K562 (cell line): Measurements from ENCODE around the gene NEK2. TPM values are rescaled to one million over a fixed set of nuclear protein-coding genes. Genes with fewer than 3 reads are reported as not detected.

Experiments
- ATAC-seq: fragments of 200-7000 bp; cut with Tn5 transposase; 3 replicates; pipeline ENCODE4 v1.9.1; 2020; ENCODE audit warnings: moderate library complexity
- BruUV-seq: library from RNA; stranded (reverse); fragments of 400-500 nt; replicated peaks from 2 replicates; lab custom pipeline; 2021; lab: Mats Ljungman, UMichigan
- CTCF ChIA-PET: fragments of 300-600 bp; formaldehyde crosslinking; extraction: SDS; loops from one replicate; lab custom pipeline; 2021; ENCODE audit warnings: low intra/inter-chr PET ratio; lab: Yijun Ruan, JAX
- POLR2A ChIA-PET: fragments of 300-600, 350-650 bp; sonication (Branson Sonifier 250); formaldehyde crosslinking; extraction: SDS; loops from one replicate; lab custom pipeline; 2021; ENCODE audit warnings: antibody characterized with exemption, inconsistent platforms; lab: Yijun Ruan, JAX
- DNase-seq, 4 experiments: peaks; one replicate each; pipeline versions ENCODE4 v3.0.0 to v3.0.0-alpha.2; 2011 to 2018; ENCODE audit warnings: low spot score in 3 of 4, mixed read lengths in 3 of 4; ENCODE audit errors: extremely low read depth in 1 of 4
- FAIRE-seq: peaks from 2 replicates; lab custom pipeline; 2011; peaks lifted over from hg19 to GRCh38; lab: Jason Lieb, UNC
- H2AFZ ChIP-seq: 2 replicates; pipeline ENCODE4 v1.6.0; 2011; ENCODE audit warnings: low read depth, low read length, control low read depth, inconsistent platforms
- H3K27ac ChIP-seq: fragments of 200-600 bp; 3 replicates; pipeline ENCODE4 v1.8.0; 2011; ENCODE audit warnings: low read depth, mild to moderate bottlenecking, control low read depth, inconsistent platforms, low read length, moderate library complexity, mixed read lengths; ENCODE audit errors: extremely low read depth
- H3K27me3 ChIP-seq, 2 experiments: fragments of 300-600 bp in 1 of 2; 2 replicates in 1 of 2; 3 replicates in 1 of 2; pipeline versions ENCODE4 v1.6.0 to v1.8.0; 2011; ENCODE audit warnings: inconsistent platforms in 2 of 2, low read length in 2 of 2, mild to moderate bottlenecking in 1 of 2, mixed read lengths in 1 of 2, moderate library complexity in 1 of 2; ENCODE audit not compliant: control insufficient read depth in 2 of 2, insufficient read depth in 2 of 2
- H3K36me3 ChIP-seq: fragments of 300-600 bp; 3 replicates; pipeline ENCODE4 v1.8.0; 2011; ENCODE audit warnings: mild to moderate bottlenecking, low read length, inconsistent platforms; ENCODE audit not compliant: control insufficient read depth, insufficient read depth
- H3K4me1 ChIP-seq, 2 experiments: fragments of 200-600 bp in 1 of 2; replicated peaks in 1 of 2; 2 replicates in 1 of 2; 3 replicates in 1 of 2; pipeline versions ENCODE4 v1.5.1 to v1.8.0; 2011; ENCODE audit warnings: inconsistent platforms in 2 of 2, low read length in 2 of 2, mild to moderate bottlenecking in 1 of 2, mixed read lengths in 1 of 2, moderate library complexity in 1 of 2; ENCODE audit not compliant: control insufficient read depth in 2 of 2, insufficient read depth in 2 of 2
- H3K4me2 ChIP-seq: 2 replicates; pipeline ENCODE4 v1.6.1; 2011; ENCODE audit warnings: low read length, control low read depth, inconsistent platforms, mixed read lengths; ENCODE audit not compliant: insufficient read depth
- H3K4me3 ChIP-seq: fragments of 200-600 bp; sonication (generic), shearing (Covaris generic); 2 replicates; pipeline ENCODE4 v1.5.1; 2016; ENCODE audit warnings: control low read depth, inconsistent platforms
- H3K79me2 ChIP-seq: fragments of 200-600 bp; 3 replicates; pipeline ENCODE4 v1.8.0; 2011; ENCODE audit warnings: low read length, inconsistent platforms; ENCODE audit not compliant: control insufficient read depth, insufficient read depth
- H3K9ac ChIP-seq, 2 experiments: 2 replicates each; pipeline versions ENCODE4 v1.6.0 to v1.6.1; 2011; ENCODE audit warnings: low read depth in 2 of 2, low read length in 2 of 2, control low read depth in 1 of 2, inconsistent platforms in 1 of 2, mild to moderate bottlenecking in 1 of 2, mixed read lengths in 1 of 2; ENCODE audit not compliant: insufficient read depth in 1 of 2
- H3K9me1 ChIP-seq: one replicate; pipeline ENCODE4 v1.6.0; 2011; ENCODE audit warnings: inconsistent platforms, mild to moderate bottlenecking, low read length, moderate library complexity; ENCODE audit not compliant: control insufficient read depth, insufficient read depth
- H3K9me3 ChIP-seq: replicated peaks from 2 replicates; pipeline ENCODE4 v1.5.1; 2011; ENCODE audit warnings: low read depth, low read length, inconsistent platforms; ENCODE audit not compliant: control insufficient read depth, insufficient read depth
- H4K20me1 ChIP-seq: replicated peaks from 2 replicates; pipeline ENCODE4 v1.6.1; 2011; ENCODE audit warnings: low read length, inconsistent platforms, mixed read lengths; ENCODE audit not compliant: control insufficient read depth, insufficient read depth
- ARHGAP35 ChIP-seq: fragments of 450-650 bp; IDR thresholded peaks from 2 replicates; pipeline ENCODE4 v1.6.1; 2018; ENCODE audit not compliant: partially characterized antibody
- CSDE1 ChIP-seq, 2 experiments: fragments of 450-650 bp; IDR thresholded peaks; 2 replicates each; pipeline ENCODE4 v1.6.1; 2016; ENCODE audit warnings: mild to moderate bottlenecking in 1 of 2
- HIVEP1 ChIP-seq: fragments of 250-450 bp; sonication (Bioruptor Pico); IDR thresholded peaks from 2 replicates; pipeline ENCODE4 v1.4.0; 2020; ENCODE audit warnings: mild to moderate bottlenecking
- MCM2 ChIP-seq: fragments of 450-650 bp; IDR thresholded peaks from 2 replicates; pipeline ENCODE4 v1.6.1; 2017; ENCODE audit warnings: low read depth, mild to moderate bottlenecking
- POU5F1 ChIP-seq: fragments of 150-350 bp; IDR thresholded peaks from 2 replicates; pipeline ENCODE4 v1.6.1; 2014; ENCODE audit warnings: borderline replicate concordance, low read length, low read depth, mild to moderate bottlenecking; ENCODE audit not compliant: partially characterized antibody
- ZNF23 ChIP-seq: fragments of 250-450 bp; sonication (Bioruptor Pico); IDR thresholded peaks from 2 replicates; pipeline ENCODE4 v1.4.0; 2020; ENCODE audit warnings: mild to moderate bottlenecking
- WGBS: fragments of 100-300 bp; shearing (Covaris generic); methylation state at CpG from one replicate; pipeline ENCODE4 v1.1.6; 2016; ENCODE audit warnings: low coverage, mixed read lengths; ENCODE audit not compliant: insufficient coverage; ENCODE audit errors: missing lambda C conversion rate; 5-methylcytosine and 5-hydroxymethylcytosine counted together
- in situ Hi-C: fragments of 300-500 bp; cut with MboI; formaldehyde crosslinking; loops from 4 replicates; pipeline ENCODE4 v1.15.0; 2018; ENCODE audit warnings: inconsistent platforms, mixed read lengths
- intact Hi-C: fragments of 100-400 bp; cut with micrococcal nuclease; formaldehyde crosslinking; loops from 2 replicates; pipeline ENCODE4 v1.14.2; 2022
- polyA plus RNA-seq, 8 experiments: library from polyadenylated mRNA; depleted of rRNA in 4 of 8; stranded (reverse) in 5 of 8; unstranded in 3 of 8; fragments of >200 nt; fragmentation: Nextera tagmentation in 2 of 8; fragmentation: Illumina TruSeq in 1 of 8; extraction: Ambion mirVana in 2 of 8; extraction: Trizol in 1 of 8; gene quantifications; 2 replicates each; pipeline versions ENCODE4 v1.2.1 to v1.2.3, GENCODE V29; 2011 to 2014; ENCODE audit warnings: inconsistent platforms in 1 of 8, missing spikeins in 1 of 8
- total RNA-seq, 7 experiments: library from RNA; depleted of rRNA in 6 of 7; stranded (reverse); fragments of >200 nt in 6 of 7; fragmentation: Illumina TruSeq in 2 of 7; extraction: Trizol in 2 of 7; gene quantifications; 2 replicates each; pipeline versions ENCODE4 v1.2.1 to v1.2.3, GENCODE V29; 2011 to 2021; ENCODE audit warnings: low replicate concordance in 1 of 7
- TF ChIP-seq, protein P1 (sequence below): fragments of 450-650 bp; IDR thresholded peaks from 2 replicates; pipeline ENCODE4 v1.6.1; 2018; ENCODE audit not compliant: partially characterized antibody

NEK2 gene
- total and polyA plus RNA-seq, 9 of the 15 experiments (the other 6 are each of a cell fraction or from before 2014, with no cell fraction given), result 30.0 to 74.7 (median 66.4) TPM

GRCh38 chr1:211697356-211697755 lies 21.9 kb upstream of the NEK2 start:
- Histone ChIP-seq H3K27ac (no peak overlapping the region), H3K9me3 (no peaks in the 10 kb centered on the region; the same call in 1 of the 2 replicates), H3K4me2 (no peak overlapping the region), H3K79me2 (no peaks in the 10 kb centered on the region), H3K9me1 (no peaks in the 10 kb centered on the region), H3K4me1 (peaks cover 12 to 13% of the 10 kb centered on the region in 2 experiments; a peak in 4 of 5 replicates), H4K20me1 (no peaks in the 10 kb centered on the region), H3K4me3 (no peak overlapping the region), H2AFZ (no peak overlapping the region), H3K9ac (no peak overlapping the region), H3K36me3 (no peaks in the 10 kb centered on the region), H3K27me3 (peaks cover 0 to 7% of the 10 kb centered on the region in 2 experiments; a peak in 1 of 5 replicates)
- intact Hi-C loops, result loop anchor here (5.0 kb wide), 1 partner anchor 760 kb away; no protein-coding TSS in a partner anchor
- BruUV-seq, result no TSS peak
- TF ChIP-seq POU5F1, result no peak
- no peak for TF ChIP-seq MCM2
- no peak for TF ChIP-seq ARHGAP35
- TF ChIP-seq, protein P1, sequence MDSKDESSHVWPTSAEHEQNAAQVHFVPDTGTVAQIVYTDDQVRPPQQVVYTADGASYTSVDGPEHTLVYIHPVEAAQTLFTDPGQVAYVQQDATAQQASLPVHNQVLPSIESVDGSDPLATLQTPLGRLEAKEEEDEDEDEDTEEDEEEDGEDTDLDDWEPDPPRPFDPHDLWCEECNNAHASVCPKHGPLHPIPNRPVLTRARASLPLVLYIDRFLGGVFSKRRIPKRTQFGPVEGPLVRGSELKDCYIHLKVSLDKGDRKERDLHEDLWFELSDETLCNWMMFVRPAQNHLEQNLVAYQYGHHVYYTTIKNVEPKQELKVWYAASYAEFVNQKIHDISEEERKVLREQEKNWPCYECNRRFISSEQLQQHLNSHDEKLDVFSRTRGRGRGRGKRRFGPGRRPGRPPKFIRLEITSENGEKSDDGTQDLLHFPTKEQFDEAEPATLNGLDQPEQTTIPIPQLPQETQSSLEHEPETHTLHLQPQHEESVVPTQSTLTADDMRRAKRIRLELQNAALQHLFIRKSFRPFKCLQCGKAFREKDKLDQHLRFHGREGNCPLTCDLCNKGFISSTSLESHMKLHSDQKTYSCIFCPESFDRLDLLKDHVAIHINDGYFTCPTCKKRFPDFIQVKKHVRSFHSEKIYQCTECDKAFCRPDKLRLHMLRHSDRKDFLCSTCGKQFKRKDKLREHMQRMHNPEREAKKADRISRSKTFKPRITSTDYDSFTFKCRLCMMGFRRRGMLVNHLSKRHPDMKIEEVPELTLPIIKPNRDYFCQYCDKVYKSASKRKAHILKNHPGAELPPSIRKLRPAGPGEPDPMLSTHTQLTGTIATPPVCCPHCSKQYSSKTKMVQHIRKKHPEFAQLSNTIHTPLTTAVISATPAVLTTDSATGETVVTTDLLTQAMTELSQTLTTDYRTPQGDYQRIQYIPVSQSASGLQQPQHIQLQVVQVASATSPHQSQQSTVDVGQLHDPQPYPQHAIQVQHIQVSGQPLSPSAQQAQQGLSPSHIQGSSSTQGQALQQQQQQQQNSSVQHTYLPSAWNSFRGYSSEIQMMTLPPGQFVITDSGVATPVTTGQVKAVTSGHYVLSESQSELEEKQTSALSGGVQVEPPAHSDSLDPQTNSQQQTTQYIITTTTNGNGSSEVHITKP, result no peak
- no peak for TF ChIP-seq ZNF23
- no peak for TF ChIP-seq HIVEP1 (CRISPR knock-in tag)
- TF ChIP-seq CSDE1 (IDR thresholded peaks at IDR 0.05), result no peak
- POLR2A ChIA-PET, result interaction anchor here (0.7 to 3.4 kb wide), 3 partner anchors 22 to 338 kb away, joined by 3 to 15 read pairs (median 5); partner anchors contain the start of genes DTL, INTS7 and NEK2
- WGBS, result 5% methylated on average over 1 of the region's 1 CpG
- FAIRE-seq (no peak), ATAC-seq (no peak), DNase-seq (no peak)
- in situ Hi-C loops, result loop anchor here (5.0 to 25.0 kb wide), 3 partner anchors 135 to 665 kb away; partner anchors contain the start of genes DTL, INTS7 and LPGAT1
- CTCF ChIA-PET, result interaction anchor here (0.6 to 2.7 kb wide), 3 partner anchors 58 to 338 kb away, joined by 3 to 17 read pairs (median 11); partner anchors contain the start of genes DTL and INTS7
